IPS-18c (cell line): Measurements from ENCODE around the gene PEX11A.

Source experiments
- H3K4me3 ChIP-seq: 2 replicates; pipeline ENCODE4 v1.7.0; 2013; ENCODE audit warnings: low read depth, mild to moderate bottlenecking, low read length, moderate library complexity; ENCODE audit not compliant: insufficient read depth
- H3K9me3 ChIP-seq: one replicate; pipeline ENCODE4 v1.6.1; 2013; ENCODE audit warnings: mild to moderate bottlenecking, low read length, moderate library complexity; ENCODE audit not compliant: control insufficient read depth, insufficient read depth

The PEX11A gene

DNA sequence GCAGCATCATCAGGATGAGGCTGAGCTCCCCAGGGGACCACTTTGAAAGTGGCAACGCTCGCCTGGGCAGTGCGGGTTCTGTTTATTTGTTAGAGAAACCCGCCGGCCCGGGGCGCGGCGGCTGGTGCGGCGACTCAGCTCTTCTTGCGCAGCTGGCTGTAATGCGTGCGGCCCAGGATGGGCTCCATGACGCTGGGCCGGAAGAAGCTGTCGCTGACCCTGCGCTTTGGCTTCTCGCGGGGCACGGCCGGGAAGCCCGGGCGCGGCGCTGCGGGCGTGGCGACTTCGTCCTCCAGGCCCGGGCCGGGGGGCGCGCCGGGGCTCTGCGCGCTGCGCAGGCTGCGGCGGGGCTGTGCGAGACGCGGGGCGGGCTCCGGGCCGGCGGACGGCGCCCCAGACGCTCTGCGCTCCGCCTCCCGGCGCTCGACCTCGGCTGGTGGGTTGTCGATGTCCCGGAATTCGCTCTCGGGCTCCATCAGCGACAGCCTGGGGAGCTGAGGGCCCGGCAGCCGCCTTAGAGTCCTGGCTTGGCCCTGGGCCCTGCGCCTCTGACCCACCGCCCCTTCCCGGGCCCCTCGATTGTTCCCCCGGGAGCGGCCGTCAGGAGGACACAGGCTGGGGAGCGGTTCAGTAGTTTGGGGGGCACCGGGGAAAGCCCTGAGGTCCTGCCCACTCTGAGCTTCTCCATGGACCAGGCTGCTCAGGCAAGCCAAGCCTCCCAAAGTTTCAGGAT, 24.9 kb downstream of the PEX11A start:
- Histone ChIP-seq H3K4me3 (peak overlapping the region; percentile 38; the same call in 1 of the 2 replicates), H3K9me3 (no peaks in the 10 kb centered on the region)

DNA sequence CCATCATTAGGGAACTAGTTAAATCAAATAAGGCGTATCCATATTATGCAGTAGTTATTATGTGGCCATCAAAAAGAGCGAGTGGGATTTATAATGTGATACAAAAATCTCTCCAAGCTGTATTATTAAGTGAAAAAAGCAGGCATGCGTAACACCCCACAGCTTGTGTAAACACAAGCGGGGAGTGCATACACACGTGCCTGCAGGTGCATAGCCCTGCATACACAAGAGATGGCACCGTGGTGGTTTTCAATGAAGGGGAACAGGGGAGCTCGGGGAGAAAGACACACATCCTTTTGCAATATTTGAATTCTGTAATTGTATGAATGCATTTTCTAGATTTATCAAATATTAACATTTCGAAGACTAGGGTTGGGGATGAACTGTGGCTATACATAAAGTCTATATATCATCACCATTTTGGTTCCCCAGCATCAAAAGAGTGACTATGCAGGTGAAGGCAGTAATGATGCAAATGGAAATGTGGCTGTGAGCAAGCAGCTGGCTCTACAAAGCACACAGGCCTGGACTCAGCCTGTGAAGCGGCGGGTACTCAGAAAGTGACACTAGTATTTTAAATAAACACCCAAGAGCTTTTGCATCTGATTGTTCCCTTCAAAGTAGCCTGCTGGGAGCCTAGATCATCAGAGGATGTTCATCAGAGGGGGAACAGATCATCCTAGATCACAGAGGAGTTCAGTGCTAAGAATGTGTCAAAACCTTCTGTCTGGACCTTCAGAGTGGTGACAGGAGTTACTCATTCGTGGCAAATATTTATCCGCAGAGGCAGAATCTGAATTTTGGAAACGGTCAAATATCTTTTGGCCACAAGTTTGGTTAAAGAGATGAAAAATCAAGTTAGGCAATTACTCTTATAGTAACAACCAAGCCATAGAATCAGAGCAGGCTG, 25.9 kb downstream of the PEX11A start:
- Histone ChIP-seq H3K9me3 (no peaks in the 10 kb centered on the region), H3K4me3 (no peak overlapping the region)

DNA sequence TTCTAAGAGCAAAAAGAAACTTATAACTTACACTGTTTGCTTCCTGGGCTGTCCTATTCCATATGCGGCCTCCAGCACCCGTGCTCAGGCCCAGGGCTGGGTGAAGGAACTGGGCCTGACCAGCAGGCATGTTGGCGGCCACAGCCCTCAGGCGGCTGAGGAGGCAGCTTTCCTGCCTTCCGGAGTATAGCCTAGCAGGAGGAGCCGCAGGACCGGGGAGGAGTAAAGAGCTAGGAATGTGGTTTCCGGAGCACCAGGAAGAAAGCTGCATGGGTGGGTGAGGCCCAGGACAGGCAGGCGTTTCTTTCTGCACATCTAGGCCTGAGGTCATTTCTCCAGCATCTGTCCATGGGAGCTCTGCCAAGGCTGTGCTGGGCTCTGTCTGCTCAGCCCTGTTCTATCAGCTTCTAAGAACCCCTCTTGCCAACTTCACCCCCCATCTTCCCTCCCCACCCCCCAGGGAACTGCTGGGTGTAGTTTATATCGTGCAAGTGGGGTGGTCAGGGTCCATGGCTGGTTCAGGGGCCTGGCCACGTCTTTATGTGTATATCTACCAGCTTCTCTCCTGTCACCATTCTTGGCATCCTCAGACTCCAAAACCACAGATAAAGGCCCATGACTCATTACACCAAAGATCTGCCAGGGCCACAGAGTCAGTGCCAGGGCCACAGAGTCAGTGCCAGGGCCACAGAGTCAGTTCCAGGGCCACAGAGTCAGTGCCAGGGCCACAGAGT, 27.5 kb downstream of the PEX11A start:
- no peaks in the 10 kb centered on the region for H3K9me3 ChIP-seq
- H3K4me3 ChIP-seq: no peak overlapping the region

DNA sequence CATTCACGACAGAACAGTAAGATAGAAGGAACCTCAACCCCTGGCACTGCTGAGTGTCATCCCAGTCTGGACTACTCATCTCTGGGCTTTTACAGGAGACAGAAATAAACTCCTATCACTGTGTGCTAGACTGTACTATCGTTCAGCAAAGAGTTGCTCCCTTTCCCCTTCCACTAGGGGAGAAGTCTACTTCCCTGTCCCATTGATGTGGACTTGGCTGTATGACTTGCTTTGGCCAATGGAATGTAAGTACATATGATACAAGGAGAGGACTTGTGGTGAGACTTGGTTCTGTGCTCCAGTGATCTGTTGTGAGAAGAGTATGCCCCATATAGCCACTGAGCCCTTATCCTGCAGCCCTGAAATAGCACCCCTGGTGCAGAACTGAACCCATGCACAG, 30.0 kb downstream of the PEX11A start:
- H3K9me3 ChIP-seq: no peaks in the 10 kb centered on the region

DNA sequence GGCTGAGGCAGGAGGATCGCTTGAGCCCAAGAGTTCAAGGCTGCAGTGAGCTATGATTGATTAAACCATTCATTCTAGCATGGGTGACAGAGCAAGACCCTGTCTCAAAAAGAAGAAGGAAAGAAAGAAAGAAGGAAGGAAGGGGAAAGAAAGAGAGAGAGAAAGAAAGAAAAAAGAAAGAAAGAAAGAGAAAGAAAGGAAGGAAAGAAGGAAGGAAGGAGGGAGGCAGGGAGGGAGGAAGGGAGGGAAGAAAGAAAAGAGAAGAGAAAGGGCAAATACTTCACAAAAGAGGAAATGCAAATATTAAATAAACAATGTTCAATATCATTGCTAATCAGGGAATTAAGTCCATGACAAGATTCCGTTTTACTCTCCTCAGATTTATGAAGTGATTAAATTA, 31.3 kb downstream of the PEX11A start:
- Histone ChIP-seq H3K4me3 (no peak overlapping the region), H3K9me3 (no peaks in the 10 kb centered on the region)

More for the DNA sequence above, 30.0 kb downstream of the PEX11A start:
- H3K4me3 ChIP-seq: no peak overlapping the region

DNA sequence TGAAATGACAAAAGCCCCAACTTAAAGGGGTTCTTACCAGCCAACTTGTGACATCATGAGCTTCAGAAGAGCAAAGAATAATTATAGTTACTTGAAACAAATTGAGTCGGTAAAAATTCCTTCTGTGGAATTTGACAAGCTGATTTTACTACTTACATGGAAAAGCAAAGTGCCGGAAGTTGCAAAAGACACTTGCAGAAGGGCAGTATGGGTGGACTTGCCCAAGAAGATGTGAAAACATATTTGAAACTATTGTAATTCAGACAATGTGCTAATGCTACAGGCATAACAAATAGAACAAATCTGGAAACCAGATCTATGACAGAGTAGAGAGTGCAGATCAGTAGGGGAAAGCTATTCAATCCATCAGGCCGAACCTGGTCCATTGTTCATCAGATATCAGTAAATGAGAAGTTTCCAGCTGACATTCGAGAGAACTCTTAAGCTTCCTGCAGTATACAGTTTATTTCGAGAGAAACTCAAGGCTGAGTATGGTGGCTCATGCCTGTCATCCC, 32.8 kb downstream of the PEX11A start:
- H3K9me3 ChIP-seq: no peaks in the 10 kb centered on the region
- H3K4me3 ChIP-seq: no peak overlapping the region

DNA sequence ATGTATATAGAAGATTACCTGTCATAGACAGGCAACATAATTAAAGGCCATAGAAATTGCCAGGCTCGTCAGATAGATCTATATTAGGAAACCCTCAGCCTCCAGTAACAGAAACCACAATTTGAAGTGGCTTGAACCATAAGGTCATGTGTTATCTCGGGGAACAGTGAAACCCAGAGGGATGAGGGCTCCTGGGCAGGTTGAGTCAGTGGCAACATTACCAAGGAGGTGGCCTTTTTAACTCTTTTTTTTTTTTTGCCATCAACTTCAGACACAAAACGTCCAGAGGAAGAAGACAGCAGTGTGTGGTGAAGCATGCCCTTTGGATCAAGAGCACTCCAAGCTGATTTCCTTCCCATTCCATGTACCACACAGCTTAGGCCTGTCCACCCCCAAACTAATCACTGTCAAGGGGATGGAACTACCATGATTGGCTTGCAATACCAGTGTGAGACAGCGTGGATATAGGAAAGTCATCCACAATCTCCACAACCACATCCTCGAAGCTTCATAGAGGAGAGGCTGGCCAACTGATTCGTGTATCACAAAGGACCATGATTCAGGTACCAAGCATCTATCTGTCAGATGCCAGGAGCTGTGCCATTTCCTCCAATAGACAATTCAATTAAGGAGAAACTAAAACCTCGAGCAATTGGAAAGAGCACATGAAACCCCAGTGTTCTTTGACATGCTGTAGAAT, 34.3 kb downstream of the PEX11A start:
- no peaks in the 10 kb centered on the region for H3K9me3 ChIP-seq

DNA sequence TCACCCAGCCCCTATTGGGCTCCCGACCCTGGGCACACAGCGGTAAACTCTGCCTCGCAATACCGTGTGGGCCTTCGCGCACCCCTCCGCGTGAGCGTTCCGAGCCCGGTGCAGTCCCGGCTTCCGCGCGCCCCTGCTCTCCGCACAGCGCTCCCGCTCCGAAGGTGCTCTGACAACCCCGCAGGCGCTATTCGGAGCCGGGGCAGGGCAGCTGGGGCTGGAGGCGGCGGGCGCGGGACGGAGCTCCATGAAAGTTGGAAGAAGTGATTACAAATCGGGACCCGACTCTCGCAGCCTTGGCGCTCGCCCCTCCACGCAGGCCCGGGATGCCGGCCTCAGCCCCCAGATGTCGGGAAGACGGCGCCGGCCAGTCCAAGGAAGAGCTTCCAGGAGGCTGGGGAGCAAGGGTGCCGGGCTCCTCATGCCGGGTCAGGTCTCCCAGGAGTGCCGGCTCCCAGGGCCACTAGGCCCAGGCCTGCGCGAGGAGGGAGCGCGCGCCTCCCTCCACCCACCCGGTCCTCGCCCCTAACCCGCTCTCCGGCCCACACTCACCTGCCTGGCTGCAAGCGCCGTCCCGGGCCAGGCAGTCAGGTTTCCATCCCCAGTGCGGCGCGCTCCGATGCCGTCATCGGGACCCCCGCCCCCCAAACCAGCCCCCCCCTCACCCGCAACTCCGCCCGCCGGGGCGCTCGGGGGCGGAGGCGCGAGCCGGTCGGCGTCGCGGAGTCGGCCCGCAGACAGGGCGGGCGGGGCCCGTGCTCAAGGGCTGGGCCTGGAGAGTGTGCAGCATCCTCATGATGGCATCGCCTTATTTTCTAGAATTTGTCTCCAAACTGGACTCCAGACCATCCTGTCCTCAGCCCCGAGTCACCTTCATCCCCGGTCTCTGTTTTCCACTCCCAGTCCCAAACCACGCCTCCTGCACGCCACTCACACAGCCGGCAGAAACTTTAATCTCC, 35.4 kb downstream of the PEX11A start, which contains the start of gene KIF7:
KIF7 (minus strand) TSS at position 621 of the 959 bp plus-strand sequence. CDS start 2,537 bp downstream, outside the sequence.
- Histone ChIP-seq H3K4me3 (peak within 1 kb of the TSS; percentile 87), H3K9me3 (no peaks in the 10 kb centered on the region)

More for the DNA sequence above, 34.3 kb downstream of the PEX11A start:
- H3K4me3 ChIP-seq: no peak overlapping the region

DNA sequence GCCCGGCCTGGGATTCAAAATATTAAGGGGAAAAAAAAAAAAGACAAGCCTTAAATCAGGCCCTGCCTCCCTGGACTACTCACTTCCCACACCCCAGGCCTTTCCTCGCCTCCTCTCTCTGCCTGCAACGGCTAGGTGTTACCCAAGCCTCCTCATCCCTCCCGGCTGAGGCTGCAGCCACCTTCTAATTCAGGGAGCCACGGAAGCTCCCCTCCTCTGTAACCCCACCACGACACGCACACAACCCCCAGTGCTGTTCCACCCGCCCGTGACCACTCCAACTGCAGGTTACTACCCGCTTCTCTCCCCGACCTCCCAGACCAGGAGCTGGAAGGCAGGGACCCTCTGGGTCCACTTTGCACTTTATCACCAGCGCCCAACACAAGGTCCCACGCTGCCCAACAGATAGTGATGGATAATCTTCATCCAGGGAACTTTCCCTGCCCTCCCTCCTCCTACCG, 36.2 kb downstream of the PEX11A start:
- Histone ChIP-seq H3K9me3 (no peaks in the 10 kb centered on the region), H3K4me3 (peak overlapping the region; percentile 87)

DNA sequence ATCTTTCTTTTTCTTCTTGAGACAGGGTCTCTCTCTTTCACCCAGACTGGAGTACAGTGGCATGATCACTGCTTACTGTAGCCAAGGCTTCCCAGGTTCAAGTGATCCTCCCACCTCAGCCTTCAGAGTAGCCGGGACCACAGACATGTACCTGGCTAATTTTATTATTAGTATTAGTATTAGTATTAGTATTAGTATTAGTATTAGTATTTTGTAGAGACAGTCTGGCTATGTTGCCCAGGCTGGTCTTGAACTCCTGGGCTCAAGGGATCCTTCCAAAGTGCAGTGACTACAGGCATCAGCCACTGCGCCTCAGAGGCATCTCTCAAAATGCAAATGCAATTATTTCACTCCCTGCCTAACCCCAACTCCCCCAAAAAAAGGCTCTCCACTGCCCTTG, 37.0 kb downstream of the PEX11A start:
- no peaks in the 10 kb centered on the region for H3K9me3 ChIP-seq
- no peak overlapping the region for H3K4me3 ChIP-seq

DNA sequence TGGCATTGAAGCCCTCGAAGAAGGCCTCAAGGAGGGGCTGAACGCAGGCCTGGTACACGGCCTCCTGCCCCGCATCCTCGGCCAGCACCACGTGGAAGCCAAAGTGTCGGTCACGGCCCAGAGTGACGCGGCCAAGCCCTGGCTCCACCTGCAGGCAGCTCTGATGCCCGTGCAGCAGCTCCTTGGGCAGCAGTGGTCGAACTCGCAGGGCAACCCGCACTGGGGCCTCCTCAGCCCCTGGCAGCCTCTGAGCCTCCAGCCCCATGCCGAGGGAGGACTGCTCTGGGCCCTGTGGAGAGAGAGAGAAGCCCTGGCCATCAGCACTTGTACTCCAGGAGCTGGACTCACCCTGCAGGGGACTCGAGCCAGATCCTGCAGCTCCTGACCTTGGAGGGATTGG, 37.9 kb downstream of the PEX11A start:
- no peak overlapping the region for H3K4me3 ChIP-seq

DNA sequence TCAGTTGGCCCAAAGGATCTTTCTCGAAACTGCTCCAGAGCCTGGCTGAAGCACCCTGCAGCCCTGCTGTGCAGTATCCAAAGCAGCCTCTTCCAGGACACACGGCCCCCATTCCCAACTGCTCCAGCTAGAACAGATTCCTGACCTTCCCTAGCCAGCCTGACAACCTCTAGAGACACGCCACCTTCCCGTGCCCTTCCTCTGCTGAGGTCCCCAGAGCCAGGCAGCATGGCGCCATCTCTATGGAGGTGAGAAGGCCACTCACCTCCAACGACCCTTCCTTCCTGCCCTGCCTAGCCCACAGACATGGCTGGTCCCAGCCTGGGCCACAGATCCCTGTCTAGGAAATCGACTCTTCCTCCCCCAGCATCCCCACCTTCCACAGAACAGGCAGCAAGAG, 38.4 kb downstream of the PEX11A start:
- Histone ChIP-seq H3K9me3 (no peaks in the 10 kb centered on the region), H3K4me3 (no peak overlapping the region)

More for the DNA sequence above, 37.9 kb downstream of the PEX11A start:
- no peaks in the 10 kb centered on the region for H3K9me3 ChIP-seq

DNA sequence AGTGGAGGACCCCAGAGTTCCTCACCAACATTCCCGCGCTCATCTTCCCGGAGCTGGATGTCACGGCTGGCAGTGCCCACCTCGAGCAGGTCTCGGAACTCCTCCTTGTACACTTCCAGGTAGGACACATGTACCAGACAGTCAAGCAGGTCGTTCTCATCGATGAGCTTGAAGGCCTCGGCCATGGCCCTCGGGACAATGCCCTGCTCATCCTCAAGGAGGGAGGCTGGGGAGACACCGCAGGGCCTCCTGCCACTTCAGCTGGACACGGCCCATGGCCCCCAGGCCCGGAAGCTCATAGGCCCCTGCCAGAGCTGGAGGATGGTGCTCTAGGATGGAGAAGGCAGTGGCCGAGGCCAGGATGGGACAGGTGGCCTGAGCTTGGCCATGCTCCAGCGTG, 40.8 kb downstream of the PEX11A start:
- H3K4me3 ChIP-seq: no peak overlapping the region
- no peaks in the 10 kb centered on the region for H3K9me3 ChIP-seq

DNA sequence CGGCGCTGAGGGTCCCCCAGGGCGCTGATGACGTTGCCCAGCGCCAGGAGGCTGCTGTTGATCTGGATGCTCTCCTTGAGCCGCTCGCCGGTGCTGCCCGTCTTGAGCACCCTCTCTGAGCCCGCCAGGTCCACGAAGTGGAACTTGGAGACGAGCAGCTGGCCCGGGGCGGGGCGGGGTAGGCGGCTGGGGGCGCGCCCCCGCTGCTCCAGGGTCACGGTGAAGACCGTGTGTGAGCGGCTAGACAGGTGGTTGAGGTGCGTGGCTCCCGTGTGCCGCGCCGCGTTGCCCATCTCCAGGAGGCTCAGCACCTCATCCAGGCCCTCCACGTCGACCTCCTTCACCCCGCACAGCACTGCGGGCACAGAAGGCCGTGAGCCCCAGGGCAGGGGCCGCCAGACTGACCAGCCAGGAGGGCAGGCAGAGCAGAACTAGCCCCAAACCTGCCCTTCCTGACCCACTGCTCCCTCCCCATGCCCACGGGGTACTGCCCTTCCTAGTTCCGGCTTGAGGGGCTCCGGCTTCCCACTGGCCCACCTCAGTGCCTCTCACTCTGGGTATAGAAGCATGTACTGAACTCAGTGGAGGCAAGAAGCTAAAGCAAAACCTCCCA, 41.4 kb downstream of the PEX11A start:
- Histone ChIP-seq H3K9me3 (no peaks in the 10 kb centered on the region), H3K4me3 (no peak overlapping the region)
